Measurements from ENCODE around the gene SAMSN1.

- TF ChIP-seq CTCF (IDR thresholded peaks at IDR 0.05), result no peak
- TF ChIP-seq BHLHE40 (IDR thresholded peaks at IDR 0.05; ENCODE audit: low read depth, low read length), result no peak
- TF ChIP-seq USF2 (IDR thresholded peaks at IDR 0.05), result no peak
- TF ChIP-seq JUN (IDR thresholded peaks at IDR 0.05), result no peak
- no peak for TF ChIP-seq REST (IDR thresholded peaks at IDR 0.05)
- TF ChIP-seq KDM1A (IDR thresholded peaks at IDR 0.05; ENCODE audit: low read depth), result no peak
- no peak for TF ChIP-seq EHMT2 (IDR thresholded peaks at IDR 0.05; ENCODE audit: low read depth)
- no peak for TF ChIP-seq TP53 (CRISPR knock-in tag; IDR thresholded peaks at IDR 0.05)
- TF ChIP-seq MAX (IDR thresholded peaks at IDR 0.05), result no peak
- no peak for TF ChIP-seq NPAS2 (CRISPR knock-in tag; IDR thresholded peaks at IDR 0.05; ENCODE audit: borderline replicate concordance)
- no peak for TF ChIP-seq ZC3H11A (IDR thresholded peaks at IDR 0.05)
Measured at GRCh38 chr21:14487490-14488432, 58.4 kb downstream of the SAMSN1 start.

Measured in A549 (cell line).